ENCODE results near the gene UGT1A7. TPM values are rescaled to one million over a fixed set of nuclear protein-coding genes. Genes with fewer than 3 reads are reported as not detected.
A peak's percentile ranks its signal among the peaks of the same experiment; 100 is the strongest.
"Not testable (repeated sequence)": the region's sequence is repeated elsewhere in the genome, so short reads cannot be mapped to it uniquely, and the experiment has no call there.

UGT1A7 gene
- polyA plus RNA-seq, 1 donor = not detected

DNA sequence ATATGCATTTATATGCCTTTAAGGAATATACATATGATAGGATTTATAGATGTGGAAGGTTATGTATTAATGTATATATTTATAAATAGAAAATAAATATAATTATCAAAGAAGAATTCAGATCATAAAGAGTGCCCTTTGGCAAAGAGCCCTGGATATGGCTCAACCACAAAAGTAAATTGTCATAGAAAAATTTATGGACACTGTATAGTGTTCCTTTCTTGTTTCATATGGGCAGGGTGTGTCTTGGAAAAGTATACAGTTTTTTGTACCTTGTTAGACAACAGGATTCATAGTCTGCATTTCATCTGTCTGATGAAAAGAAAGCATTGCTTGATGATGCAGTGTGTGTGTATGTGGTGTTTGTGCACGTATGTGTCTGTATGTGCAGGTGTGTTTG lies 2.9 kb downstream of the UGT1A7 start:
- DNase-seq = no peak

DNA sequence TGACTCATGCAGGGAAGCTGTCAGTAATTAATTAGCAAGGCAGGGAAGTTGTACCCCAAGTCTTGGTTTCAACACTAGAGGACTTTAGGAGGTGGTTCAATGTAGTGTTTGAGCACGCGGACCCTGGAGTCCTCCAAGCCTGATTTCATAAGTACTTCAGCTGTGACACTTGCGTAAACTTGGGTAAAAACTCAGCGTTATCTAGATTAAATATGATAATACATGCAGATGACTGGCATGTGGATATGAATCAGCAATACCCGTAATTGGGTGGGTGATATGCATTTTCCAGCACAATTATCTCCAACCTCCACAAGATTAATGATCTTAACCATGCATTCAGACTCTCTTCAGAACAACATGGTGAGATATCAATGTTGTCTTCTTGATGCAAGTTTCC lies 5.2 kb downstream of the UGT1A7 start:
- DNase-seq = no peak

DNA sequence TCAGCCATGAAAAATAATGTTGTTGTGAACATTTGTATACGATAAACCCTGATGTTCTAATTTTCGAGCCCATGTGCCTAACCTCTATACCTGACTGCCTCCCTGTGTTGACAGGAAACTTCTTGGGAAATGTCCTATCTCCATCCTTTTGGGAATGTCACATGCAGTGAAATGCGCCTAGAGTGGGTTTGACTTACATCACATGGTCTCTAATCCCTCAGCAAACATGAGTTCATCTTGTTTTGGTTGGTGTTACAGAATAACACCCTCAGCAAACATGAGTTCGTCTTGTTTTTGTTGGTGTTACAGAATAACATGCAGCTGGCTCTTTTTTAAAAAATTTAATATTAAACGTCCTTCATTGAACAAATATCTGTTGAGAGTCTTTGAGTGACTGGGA lies 6.6 kb downstream of the UGT1A7 start:
- DNase-seq = no peak

DNA sequence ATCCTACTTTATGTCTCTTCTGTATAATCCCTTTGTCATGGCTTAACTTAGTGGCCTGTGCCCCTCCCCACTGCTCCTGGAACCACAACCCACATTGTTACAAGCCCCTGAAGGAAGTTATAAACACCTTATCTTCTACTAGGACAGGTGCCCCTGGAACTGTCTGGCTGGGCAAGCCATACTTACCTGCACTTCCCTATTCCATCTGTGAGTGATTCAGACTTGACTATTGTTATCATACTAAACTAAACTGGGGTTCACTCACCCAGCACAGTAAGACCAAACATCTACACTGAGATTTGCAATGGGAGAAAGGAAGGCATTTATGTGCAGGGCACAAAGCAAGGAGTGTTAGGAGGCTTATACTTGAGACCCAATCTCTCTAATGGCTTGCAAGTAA lies 7.3 kb downstream of the UGT1A7 start:
- DNase-seq = no peak

DNA sequence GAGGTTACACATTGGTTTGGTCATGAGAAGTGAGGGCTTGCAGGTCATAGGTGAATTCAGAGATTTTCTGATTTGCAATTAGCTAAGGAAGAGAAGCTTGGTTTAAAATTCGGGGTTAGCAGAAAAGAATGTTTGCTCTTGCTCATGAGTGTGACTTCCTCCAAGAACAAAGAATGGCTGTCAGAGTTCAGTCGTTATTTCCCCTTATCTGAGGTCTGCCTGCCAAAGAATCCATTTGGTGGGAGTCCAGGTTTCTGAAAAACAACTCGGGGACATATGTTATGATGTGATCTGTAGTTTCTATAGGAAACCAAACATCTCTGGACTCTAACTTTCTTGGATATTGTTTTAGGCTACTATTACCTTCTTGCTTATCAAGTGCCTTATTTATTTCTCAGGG lies 7.8 kb downstream of the UGT1A7 start:
- DNase-seq = no peak

DNA sequence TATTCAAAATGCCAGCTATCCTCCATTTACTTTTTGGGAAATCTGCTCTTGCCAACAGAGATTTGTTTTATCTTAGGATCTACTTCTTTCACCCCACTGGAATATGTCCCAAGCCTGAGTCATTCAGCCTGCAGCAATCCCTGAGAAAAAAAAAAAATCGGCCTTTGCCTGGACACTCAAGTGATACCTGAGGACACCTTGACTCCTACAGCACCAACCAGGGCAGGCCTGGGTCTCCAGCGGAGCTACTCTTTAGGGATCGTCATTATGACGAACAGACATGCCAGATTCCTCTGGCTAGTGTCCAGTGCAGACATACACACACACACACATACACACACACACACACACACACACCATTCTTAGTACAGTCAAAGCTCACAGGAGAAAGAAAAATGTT lies 8.7 kb downstream of the UGT1A7 start:
- DNase-seq = no peak

DNA sequence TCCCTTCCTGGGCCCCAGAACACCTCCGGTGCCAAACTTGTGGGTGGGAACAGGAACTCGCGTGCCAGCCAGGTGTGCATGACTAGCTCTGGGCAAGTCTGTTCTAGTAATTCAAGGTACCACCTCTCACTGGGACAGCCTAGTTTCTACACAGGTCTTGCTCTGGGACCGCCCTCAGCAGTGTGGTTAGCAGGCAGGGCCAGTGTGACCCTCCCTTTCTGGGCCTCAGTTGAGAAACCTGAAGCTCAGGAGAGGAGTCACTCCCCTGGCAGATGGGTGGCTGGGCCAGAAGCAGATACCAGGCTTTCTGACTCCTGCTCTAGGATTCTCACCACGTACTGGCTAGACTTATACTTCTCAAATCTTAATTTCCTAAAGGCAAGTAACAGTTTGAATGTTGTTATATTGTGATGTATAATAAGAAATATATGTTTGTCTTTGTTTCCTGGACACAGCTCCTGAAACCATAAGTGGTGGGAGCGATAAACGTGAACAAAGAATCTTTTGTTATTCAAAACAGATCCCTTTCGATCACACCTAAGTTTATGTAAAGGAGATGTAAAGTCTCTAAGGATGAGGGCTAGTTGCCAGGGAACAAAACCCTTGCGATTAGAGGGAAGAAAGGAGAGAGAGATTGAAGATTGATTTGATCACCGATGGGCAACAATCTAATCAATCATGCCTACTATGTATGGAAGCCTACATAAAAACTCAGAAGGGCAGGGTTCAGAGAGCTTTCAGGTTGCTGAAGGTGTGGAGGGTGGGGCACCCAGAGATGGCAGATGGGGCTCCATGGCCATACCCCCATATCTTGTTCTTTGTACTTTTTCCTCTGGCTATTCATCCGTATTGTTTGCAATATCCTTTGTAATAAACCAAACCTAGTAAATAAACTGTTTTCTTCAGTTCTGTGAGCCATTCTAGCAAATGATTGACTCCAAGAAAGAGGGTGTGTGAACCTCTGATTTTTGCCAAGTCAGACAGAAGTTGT lies 10.0 kb downstream of the UGT1A7 start:
- no peak for DNase-seq

DNA sequence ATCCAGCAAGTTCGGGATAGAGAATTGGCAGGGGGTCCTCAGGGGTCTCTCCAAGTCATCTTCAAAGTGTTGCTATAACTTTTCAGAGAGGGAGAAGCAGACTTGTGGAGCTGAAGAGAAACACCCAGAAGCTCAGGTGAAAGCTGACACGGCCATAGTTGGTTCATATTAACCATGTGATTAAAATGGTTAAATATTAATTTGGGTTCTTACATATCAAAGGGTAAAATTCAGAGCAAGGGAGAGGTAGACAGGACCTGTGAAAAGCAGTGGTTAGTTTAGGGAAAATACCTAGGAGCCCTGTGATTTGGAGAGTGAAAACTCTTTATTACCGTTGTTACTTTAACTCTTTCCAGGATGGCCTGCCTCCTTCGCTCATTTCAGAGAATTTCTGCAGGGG lies 10.9 kb downstream of the UGT1A7 start, which contains the start of gene UGT1A6:
Gene UGT1A6 (plus strand): TSS at position 243 of the 400 bp plus-strand sequence. CDS start 115 bp downstream, at position 358.
- DNase-seq = no peak

DNA sequence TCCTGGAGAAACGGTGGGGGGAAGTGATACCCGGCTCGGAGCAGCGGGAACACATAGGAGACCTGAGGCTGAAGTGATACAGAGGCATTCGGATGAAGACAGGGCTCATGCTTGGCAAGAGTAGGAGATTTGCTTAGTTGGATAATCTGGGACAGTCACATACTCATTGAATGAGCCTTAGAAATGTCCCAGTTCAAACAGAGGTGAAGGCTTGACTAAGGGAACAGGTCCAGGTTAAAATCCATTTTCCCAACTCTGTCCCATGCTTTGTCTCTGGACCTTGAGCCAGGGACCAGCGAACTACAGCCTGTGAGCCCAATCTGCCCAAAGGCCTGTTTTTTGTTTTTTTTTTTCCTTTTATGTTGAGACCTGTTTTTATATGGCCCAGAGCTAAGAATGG lies 12.3 kb downstream of the UGT1A7 start:
- no peak for DNase-seq

DNA sequence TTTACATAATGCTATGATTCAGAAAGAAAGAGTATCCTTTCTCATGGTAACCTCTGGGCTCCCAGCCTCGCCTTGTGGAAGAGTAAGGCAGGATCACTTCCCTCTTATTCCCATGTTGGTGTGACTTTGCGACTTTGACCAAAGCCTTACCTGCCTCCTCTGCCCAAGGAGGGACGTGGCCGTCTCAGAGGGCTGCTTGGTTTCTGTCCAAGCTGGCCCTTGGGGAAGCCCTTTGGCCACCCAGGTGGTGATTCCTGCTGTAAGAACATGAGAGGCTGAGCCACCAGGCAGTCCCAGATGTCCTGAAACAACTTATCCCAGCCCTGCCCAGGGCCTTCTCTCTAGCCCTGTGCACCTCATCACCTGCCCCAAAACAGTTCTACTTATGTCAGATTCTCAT lies 17.0 kb downstream of the UGT1A7 start:
- no peak for DNase-seq

DNA sequence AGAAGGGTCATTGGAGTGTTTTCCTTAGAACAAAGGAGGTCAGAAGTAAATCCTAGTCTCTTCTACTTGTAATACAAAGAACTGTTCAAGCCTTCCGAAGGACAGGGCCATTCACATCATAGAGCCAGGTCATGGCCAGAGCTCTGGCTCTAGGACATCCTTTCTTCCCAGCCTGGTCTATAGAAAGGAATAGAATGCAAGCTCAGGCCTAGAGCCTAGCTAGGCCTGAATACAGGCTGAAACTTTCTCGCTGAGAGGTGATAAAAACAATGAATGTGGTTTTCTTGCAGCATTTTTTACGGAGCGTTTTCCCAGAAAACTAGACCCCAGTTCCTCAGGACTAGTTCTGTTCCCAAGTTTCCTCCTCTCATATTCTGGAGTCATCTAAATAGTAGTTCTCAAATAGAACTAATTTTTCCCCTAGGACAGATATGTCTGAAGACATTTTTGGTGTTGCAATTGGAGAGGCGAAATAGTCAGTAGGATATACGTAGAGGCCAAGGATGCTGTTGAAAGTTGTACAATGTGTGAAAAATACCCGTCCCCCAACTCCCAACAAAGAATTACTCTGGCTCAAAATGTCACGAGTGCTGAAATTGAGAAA lies 17.8 kb downstream of the UGT1A7 start:
- no peak for DNase-seq

DNA sequence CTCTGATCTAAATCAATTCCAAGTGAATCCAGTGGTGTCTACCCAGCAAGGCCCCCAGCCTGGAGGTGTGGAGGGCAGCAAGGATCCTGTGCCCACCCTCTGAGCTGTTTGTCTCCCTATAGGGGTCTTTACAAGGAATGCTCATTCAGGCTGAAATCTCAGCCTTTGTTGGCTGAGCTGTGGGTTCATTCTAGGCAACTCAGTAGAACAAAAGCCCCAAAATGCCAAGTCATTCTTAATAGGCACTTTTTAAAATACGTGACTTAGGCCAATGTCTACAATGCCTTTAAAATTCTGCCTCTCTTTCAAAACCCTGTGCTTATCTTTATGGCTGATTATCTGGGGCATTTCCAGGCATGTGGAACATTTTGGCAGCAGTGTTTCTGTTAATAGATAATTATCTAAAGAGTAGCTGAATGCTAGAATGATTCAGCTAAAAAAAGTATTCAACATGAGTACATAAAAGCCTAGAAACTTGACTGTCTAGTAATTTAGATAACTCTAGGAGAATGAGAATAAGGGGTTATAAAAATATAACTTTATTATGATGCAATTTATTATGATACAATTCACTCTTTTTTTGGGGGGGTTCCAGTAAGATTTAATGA lies 18.4 kb downstream of the UGT1A7 start:
- no peak for DNase-seq

DNA sequence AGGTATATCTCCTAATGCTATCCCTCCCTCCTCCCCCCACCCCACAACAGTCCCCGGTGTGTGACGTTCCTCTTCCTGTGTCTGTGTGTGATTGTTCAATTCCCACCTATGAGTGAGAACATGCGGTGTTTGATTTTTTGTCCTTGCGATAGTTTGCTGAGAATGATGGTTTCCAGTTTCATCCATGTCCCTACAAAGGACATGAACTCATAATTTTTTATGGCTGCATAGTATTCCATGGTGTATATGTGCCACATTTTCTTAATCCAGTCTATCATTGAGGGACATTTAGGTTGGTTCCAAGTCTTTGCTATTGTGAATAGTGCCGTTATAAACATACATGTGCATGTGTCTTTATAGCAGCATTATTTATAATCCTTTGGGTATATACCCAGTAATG lies 19.1 kb downstream of the UGT1A7 start:
- not testable (repeated sequence) for DNase-seq

DNA sequence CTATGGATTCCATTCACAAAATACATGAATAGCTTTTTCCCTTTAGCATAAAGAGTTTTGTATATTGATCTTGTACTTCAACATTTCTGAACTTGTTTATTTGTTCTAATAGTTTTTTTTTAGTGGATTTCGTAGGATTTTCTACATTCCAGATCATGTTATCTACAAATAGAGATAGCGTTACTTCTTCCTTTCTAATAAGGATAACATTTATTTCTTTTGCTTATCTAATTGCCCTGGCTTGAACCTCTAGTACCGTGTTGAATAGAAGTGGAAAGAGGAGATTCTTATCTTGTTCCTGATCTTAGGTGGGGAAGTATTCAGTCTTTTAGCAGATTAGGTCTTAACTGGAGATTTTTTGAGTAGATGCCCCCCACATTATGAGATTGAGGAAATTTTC lies 20.5 kb downstream of the UGT1A7 start:
- DNase-seq = no peak

DNA sequence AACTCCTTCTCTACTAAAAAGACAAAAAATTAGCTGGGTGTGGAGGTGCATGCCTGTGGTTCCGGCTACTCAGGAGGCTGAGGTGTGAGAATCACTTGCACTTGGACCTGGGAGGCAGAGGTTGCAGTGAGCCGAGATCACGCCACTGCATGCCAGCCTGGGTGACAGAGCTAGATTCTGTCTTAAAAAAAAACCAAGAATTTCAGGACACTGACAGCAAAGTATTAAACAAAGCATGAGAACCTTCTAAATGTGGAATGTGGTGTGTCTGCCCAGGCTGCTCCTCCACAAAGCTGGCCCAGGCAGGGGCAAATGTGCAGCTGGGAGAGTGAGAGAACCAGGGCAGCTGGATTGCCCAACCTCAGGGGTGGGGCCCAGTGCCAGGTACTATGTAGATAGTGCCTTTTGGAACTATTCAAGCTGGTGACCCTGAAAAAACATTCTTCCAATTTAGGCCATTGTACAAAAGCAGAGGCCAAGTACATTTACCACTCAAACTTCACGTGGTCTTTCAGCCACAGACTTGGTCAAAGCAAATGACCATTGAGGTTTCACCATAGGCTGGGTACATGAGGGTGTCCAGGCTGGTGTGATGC lies 24.3 kb downstream of the UGT1A7 start:
- DNase-seq = no peak

DNA sequence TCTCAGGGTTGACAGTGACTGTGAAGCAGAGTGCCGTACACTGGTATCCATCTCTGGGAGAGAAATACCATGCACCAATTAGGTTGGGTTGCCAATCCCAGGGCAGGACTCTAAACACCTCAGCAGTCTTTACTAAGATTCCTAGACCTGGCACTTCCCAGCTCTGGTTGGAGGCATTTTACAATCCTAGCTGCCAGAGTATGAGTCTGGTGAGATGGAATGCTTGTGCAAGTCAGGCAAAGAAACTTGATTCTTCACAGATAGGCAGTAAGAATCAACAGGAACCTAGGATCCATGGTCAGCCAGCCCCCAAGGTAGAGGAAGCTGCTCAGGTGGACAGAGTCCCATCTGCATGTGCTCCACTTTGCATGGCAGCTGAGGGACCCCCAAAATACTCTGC lies 25.0 kb downstream of the UGT1A7 start:
- no peak for DNase-seq

DNA sequence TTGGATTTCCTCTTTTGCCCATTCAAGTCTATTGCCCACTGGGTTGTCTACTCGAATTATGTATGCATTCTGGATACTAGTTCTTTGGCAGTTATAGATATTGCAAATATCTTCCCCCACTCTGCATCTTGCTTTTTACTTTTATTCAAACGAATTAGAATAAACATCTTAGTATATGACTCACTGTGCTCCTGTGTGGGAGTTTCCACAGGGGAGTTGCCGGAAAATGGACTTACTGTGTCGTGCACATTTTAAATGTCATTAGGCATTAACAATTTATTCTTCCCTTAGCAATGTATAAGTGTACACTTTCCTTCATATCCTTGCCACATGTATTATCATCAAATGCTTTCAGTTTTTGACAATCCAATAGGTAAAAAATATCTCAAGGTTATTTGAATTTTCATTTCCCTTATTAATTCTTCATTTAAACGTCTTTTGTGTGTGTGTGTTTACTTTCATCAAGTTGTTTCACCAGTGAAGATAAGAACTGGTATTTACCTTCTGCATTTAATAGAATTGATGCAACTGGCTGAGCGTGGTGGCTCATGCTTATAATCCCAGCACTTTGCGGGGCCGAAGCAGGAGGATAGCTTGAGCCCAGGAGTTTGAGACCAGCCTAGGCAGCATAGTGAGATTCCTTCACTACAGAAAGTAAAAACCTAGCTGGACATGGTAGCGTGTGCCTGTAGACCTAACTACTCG lies 26.4 kb downstream of the UGT1A7 start:
- no peak for DNase-seq

DNA sequence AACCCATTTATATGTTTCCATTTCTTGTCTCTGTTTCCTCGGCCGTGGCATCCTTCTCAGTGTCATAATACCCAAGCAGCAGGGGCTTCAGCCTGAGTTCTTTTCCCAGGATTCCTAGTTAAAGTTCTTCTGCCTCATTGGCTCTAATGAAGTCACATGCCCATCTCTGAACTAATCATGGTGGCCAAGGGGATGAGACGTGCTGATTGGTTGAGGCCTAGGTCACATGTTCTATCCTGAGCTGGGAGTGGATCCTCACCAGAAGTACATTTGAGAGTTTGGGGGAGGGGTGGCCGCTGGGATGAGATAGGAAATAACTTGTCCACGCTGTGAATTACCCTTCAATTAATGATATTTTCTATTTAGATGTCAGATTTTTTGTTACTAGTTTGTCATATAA lies 27.2 kb downstream of the UGT1A7 start:
- no peak for DNase-seq

DNA sequence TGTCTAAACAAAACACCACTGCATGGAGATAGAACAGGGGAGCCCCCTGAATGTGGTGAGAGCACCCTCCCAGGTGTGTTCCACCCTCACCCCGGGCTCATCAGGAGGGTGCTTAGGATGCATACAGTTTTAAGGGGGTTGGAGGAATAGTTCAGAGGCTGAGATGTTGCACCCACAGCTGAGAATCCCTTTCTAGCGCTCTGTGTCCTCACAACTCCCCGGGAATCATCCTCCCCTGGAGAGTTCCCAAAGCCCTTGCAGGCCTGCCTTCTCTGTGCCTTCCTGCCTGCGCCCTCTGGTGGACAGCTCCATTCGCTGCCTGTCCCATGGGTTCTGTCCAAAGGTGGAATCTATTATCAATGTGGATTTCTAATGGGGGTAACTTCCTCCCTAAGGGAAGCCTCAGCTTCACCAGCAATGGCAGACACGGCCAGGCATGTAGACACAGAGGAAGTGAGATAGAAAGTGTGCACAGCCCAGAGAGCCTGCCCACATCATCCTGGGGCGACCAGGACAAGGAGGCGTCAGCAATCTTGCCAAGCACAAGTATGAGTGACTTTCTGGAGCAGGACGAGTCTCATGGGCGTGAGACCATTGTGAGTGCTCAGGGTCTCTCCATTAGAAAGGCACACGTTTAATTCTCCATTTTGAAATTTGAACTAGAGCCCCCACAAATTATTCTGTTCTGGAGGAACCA lies 29.8 kb downstream of the UGT1A7 start:
- peak; percentile 29 for DNase-seq

DNA sequence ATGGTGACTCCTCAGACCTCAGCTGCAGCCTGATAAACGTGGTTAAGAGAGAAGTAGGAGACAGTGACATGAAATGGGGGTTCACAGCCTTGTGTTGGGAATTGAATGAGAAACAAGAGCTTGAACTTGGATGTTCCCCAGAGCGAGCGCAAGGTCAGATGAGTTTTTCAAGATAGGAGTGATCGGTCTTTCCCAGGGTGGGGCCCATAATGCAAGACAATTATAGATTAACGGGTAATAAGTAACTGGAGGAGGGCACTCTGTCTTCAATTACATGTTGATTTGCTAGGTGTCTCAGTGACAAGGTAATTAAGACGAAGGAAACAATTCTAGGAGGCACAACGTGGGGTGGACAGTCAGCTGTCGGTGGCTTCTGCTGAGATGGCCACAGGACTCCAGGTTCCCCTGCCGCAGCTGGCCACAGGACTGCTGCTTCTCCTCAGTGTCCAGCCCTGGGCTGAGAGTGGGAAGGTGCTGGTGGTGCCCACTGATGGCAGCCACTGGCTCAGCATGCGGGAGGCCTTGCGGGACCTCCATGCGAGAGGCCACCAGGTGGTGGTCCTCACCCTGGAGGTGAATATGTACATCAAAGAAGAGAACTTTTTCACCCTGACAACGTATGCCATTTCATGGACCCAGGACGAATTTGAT lies 31.0 kb downstream of the UGT1A7 start, which contains the start of gene UGT1A5:
Gene UGT1A5 (plus strand): TSS at position 297 of the 651 bp plus-strand sequence. CDS start 85 bp downstream, at position 382.
- DNase-seq = no peak

DNA sequence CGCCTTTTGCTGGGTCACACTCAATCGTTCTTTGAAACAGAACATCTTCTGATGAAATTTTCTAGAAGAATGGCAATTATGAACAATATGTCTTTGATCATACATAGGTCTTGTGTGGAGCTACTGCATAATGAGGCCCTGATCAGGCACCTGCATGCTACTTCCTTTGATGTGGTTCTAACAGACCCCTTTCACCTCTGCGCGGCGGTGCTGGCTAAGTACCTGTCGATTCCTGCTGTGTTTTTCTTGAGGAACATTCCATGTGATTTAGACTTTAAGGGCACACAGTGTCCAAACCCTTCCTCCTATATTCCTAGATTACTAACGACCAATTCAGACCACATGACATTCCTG lies 31.5 kb downstream of the UGT1A7 start:
- no peak for DNase-seq
